H1 (cell line): ENCODE results near the gene AWAT1. TPM values are rescaled to one million over a fixed set of nuclear protein-coding genes. Genes with fewer than 3 reads are reported as not detected.

Experiments
- CTCF ChIA-PET: fragments of 300-600 bp; sonication (Branson Sonifier 250); formaldehyde crosslinking; loops from one replicate; lab custom pipeline; 2021; ENCODE audit not compliant: partially characterized antibody; lab: Charles Lee
- POLR2A ChIA-PET: fragments of 300-600 bp; sonication (Branson Sonifier 250); formaldehyde crosslinking; loops from one replicate; lab custom pipeline; 2021; ENCODE audit warnings: inconsistent platforms; ENCODE audit not compliant: partially characterized antibody; lab: Charles Lee
- DNase-seq, 2 experiments: peaks; one replicate each; pipeline versions ENCODE4 v3.0.0 to v3.0.0-alpha.2; 2010 to 2022; ENCODE audit warnings: low spot score in 2 of 2, low read depth in 1 of 2, mixed read lengths in 1 of 2
- FAIRE-seq: peaks from 2 replicates; lab custom pipeline; 2011; peaks lifted over from hg19 to GRCh38; lab: Jason Lieb, UNC
- H2AFZ ChIP-seq: 2 replicates; pipeline ENCODE4 v1.8.1; 2012; ENCODE audit warnings: low read length, inconsistent platforms
- H2AK5ac ChIP-seq: 2 replicates; pipeline ENCODE4 v1.6.1; 2013; ENCODE audit warnings: low read depth, low read length
- H2BK120ac ChIP-seq: replicated peaks from 2 replicates; pipeline ENCODE3; 2013; ENCODE audit warnings: low read depth, low read length, inconsistent platforms
- H2BK12ac ChIP-seq: 2 replicates; pipeline ENCODE4 v1.6.1; 2013; ENCODE audit warnings: low read depth, low read length
- H2BK15ac ChIP-seq: 2 replicates; pipeline ENCODE4 v1.6.1; 2013; ENCODE audit warnings: low read length
- H2BK20ac ChIP-seq: 2 replicates; pipeline ENCODE4 v1.6.1; 2013; ENCODE audit warnings: low read length
- H2BK5ac ChIP-seq: 2 replicates; pipeline ENCODE4 v1.6.1; 2013; ENCODE audit warnings: low read depth, low read length
- H3K14ac ChIP-seq: 2 replicates; pipeline ENCODE4 v1.6.1; 2013; ENCODE audit warnings: inconsistent platforms; ENCODE audit not compliant: insufficient read length
- H3K18ac ChIP-seq: 2 replicates; pipeline ENCODE4 v1.6.1; 2013; ENCODE audit warnings: low read length; ENCODE audit errors: extremely low read depth
- H3K23ac ChIP-seq: 2 replicates; pipeline ENCODE4 v1.6.1; 2013; ENCODE audit warnings: inconsistent platforms; ENCODE audit not compliant: insufficient read length
- H3K23me2 ChIP-seq: 2 replicates; pipeline ENCODE4 v1.6.1; 2013; ENCODE audit warnings: low read depth, low read length
- H3K27ac ChIP-seq: 2 replicates; pipeline ENCODE4 v1.6.1; 2011; ENCODE audit warnings: low read depth, low read length, inconsistent platforms
- H3K27me3 ChIP-seq, 4 experiments: replicated peaks in 1 of 4; 1 replicate in 1 of 4; 2 replicates in 3 of 4; pipeline versions ENCODE4 v1.6.1 to v1.8.1; 2011 to 2013; ENCODE audit warnings: low read length in 3 of 4, mild to moderate bottlenecking in 3 of 4, inconsistent platforms in 2 of 4, mixed read lengths in 2 of 4, moderate library complexity in 1 of 4; ENCODE audit not compliant: control insufficient read depth in 3 of 4, insufficient read depth in 3 of 4; ENCODE audit errors: extremely low read depth in 1 of 4
- H3K36me3 ChIP-seq, 4 experiments: 2 replicates each; pipeline versions ENCODE4 v1.6.1 to v1.8.1; 2011 to 2013; ENCODE audit warnings: mild to moderate bottlenecking in 4 of 4, low read length in 3 of 4, moderate library complexity in 2 of 4, control low read depth in 1 of 4, inconsistent platforms in 1 of 4; ENCODE audit not compliant: insufficient read depth in 4 of 4, control insufficient read depth in 2 of 4
- H3K4ac ChIP-seq: replicated peaks from 2 replicates; pipeline ENCODE3; 2013; ENCODE audit warnings: low read length, low read depth, mixed read lengths, inconsistent platforms; ENCODE audit not compliant: insufficient read length
- H3K4me1 ChIP-seq, 4 experiments: replicated peaks in 1 of 4; 1 replicate in 1 of 4; 2 replicates in 3 of 4; pipeline versions ENCODE4 v1.6.1 to v1.8.1; 2011 to 2013; ENCODE audit warnings: low read length in 3 of 4, inconsistent platforms in 2 of 4, mixed read lengths in 1 of 4; ENCODE audit not compliant: insufficient read depth in 4 of 4, control insufficient read depth in 3 of 4
- H3K4me2 ChIP-seq, 2 experiments: 2 replicates each; pipeline versions ENCODE4 v1.6.1 to v1.8.1; 2011 to 2013; ENCODE audit warnings: low read depth in 2 of 2, low read length in 2 of 2, control low read depth in 1 of 2, inconsistent platforms in 1 of 2, mild to moderate bottlenecking in 1 of 2; ENCODE audit not compliant: insufficient read depth in 1 of 2
- H3K4me3 ChIP-seq, 4 experiments: fragments of 200-600, 300-600 bp in 1 of 4; sonication (generic), shearing (Covaris generic), sonication (Bioruptor Twin) in 1 of 4; 2 replicates each; pipeline versions ENCODE4 v1.5.1 to v1.8.1; 2011 to 2016; ENCODE audit warnings: low read length in 4 of 4, low read depth in 3 of 4, control low read depth in 2 of 4, inconsistent platforms in 2 of 4, mild to moderate bottlenecking in 2 of 4, mixed read lengths in 1 of 4, moderate library complexity in 1 of 4; ENCODE audit not compliant: insufficient read depth in 2 of 4; ENCODE audit errors: extremely low read depth in 1 of 4
- H3K56ac ChIP-seq: replicated peaks from 2 replicates; pipeline ENCODE3; 2013; ENCODE audit warnings: low read depth, mild to moderate bottlenecking, mixed read lengths, low read length, inconsistent platforms; ENCODE audit not compliant: insufficient read length
- H3K79me1 ChIP-seq: 2 replicates; pipeline ENCODE4 v1.6.1; 2013; ENCODE audit warnings: low read depth, low read length, control low read depth
- H3K79me2 ChIP-seq, 2 experiments: 2 replicates each; pipeline versions ENCODE4 v1.6.1 to v1.8.1; 2012 to 2013; ENCODE audit warnings: low read length in 2 of 2, mild to moderate bottlenecking in 2 of 2, inconsistent platforms in 1 of 2; ENCODE audit not compliant: insufficient read depth in 2 of 2, control insufficient read depth in 1 of 2
- H3K9ac ChIP-seq, 4 experiments: replicated peaks in 1 of 4; 1 replicate in 1 of 4; 2 replicates in 3 of 4; pipeline versions ENCODE4 v1.6.1 to v1.8.1; 2011 to 2013; ENCODE audit warnings: low read depth in 3 of 4, low read length in 3 of 4, control low read depth in 2 of 4, mild to moderate bottlenecking in 2 of 4, moderate library complexity in 2 of 4, inconsistent platforms in 1 of 4; ENCODE audit errors: extremely low read depth in 1 of 4
- H3K9me3 ChIP-seq, 2 experiments: 2 replicates each; pipeline versions ENCODE4 v1.6.1 to v1.8.1; 2012 to 2013; ENCODE audit warnings: mild to moderate bottlenecking in 2 of 2, moderate library complexity in 2 of 2, control low read depth in 1 of 2, inconsistent platforms in 1 of 2, low read depth in 1 of 2, low read length in 1 of 2, mixed read lengths in 1 of 2; ENCODE audit not compliant: insufficient read depth in 2 of 2
- H4K20me1 ChIP-seq, 2 experiments: replicated peaks in 1 of 2; 2 replicates each; pipeline versions ENCODE3 to v1.8.1; 2011 to 2013; ENCODE audit warnings: inconsistent platforms in 2 of 2, low read length in 2 of 2, mild to moderate bottlenecking in 1 of 2; ENCODE audit not compliant: insufficient read depth in 2 of 2, control insufficient read depth in 1 of 2
- H4K5ac ChIP-seq: 2 replicates; pipeline ENCODE4 v1.6.1; 2013; ENCODE audit warnings: low read length, low read depth, mixed read lengths, inconsistent platforms; ENCODE audit not compliant: insufficient read length
- H4K8ac ChIP-seq: 2 replicates; pipeline ENCODE4 v1.8.0; 2013; ENCODE audit warnings: mild to moderate bottlenecking, moderate library complexity, low read length, inconsistent platforms; ENCODE audit not compliant: insufficient read depth; ENCODE audit errors: extremely low read depth
- H4K91ac ChIP-seq: replicated peaks from 2 replicates; pipeline ENCODE3; 2013; ENCODE audit warnings: low read length, mixed read lengths, inconsistent platforms; ENCODE audit not compliant: insufficient read length
- ASH2L ChIP-seq: fragments of 200-600, 300-600 bp; sonication (generic); IDR thresholded peaks from one replicate; pipeline ENCODE4 v1.7.1; 2017; ENCODE audit warnings: low read length
- BRCA1 ChIP-seq: IDR thresholded peaks from 2 replicates; pipeline ENCODE4 v1.6.1; 2012; ENCODE audit warnings: low read depth, low read length, improper control_type of control experiment
- CHD1 ChIP-seq: IDR thresholded peaks from 2 replicates; pipeline ENCODE4 v1.6.1; 2012; ENCODE audit warnings: low read depth, low read length, improper control_type of control experiment
- CREB1 ChIP-seq: IDR thresholded peaks from 2 replicates; pipeline ENCODE4 v1.6.1; 2012; ENCODE audit warnings: inconsistent platforms
- FOSL1 ChIP-seq: IDR thresholded peaks from 2 replicates; pipeline ENCODE4 v1.6.1; 2011; ENCODE audit warnings: mild to moderate bottlenecking, low read depth, low read length, moderate library complexity; ENCODE audit not compliant: insufficient read depth
- RAD21 ChIP-seq, 2 experiments: IDR thresholded peaks in 1 of 2; conservative IDR thresholded peaks in 1 of 2; 2 replicates each; pipeline ENCODE4 v1.6.1; 2011; ENCODE audit warnings: low read depth in 2 of 2, low read length in 2 of 2, improper control_type of control experiment in 1 of 2, inconsistent platforms in 1 of 2, mild to moderate bottlenecking in 1 of 2, moderate library complexity in 1 of 2
- WGBS, 2 experiments: shearing (Covaris generic) in 1 of 2; methylation state at CpG; one replicate each; pipeline versions ENCODE4 v1.1.6 to v1.1.7; 2013 to 2015; ENCODE audit warnings: low lambda C conversion rate in 2 of 2, mixed read lengths in 2 of 2, inconsistent platforms in 1 of 2, low coverage in 1 of 2, missing lambda C conversion rate in 1 of 2; ENCODE audit not compliant: insufficient replicate concordance in 2 of 2, insufficient coverage in 1 of 2, insufficient read length in 1 of 2; ENCODE audit errors: extremely low coverage in 1 of 2, missing lambda C conversion rate in 1 of 2; 5-methylcytosine and 5-hydroxymethylcytosine counted together
- polyA plus RNA-seq, 7 experiments: library from polyadenylated mRNA; depleted of rRNA in 3 of 7; stranded (reverse) in 5 of 7; unstranded in 2 of 7; fragments of >200 nt in 5 of 7; fragments of 200-250 nt in 2 of 7; gene quantifications; 1 replicate in 5 of 7; 2 replicates in 1 of 7; 4 replicates in 1 of 7; pipeline versions ENCODE4 v1.2.1 to v1.2.3, GENCODE V29; 2011 to 2013; ENCODE audit warnings: missing spikeins in 2 of 7, mixed read lengths in 2 of 7
- total RNA-seq: library from RNA; stranded (reverse); fragmentation: NEBNext Ultra II Directional; extraction: Animal tissue kit (Norgen Biotek cat#: 25700); gene quantifications from 2 replicates; pipeline ENCODE4 v1.2.1, GENCODE V29; 2021

AWAT1 gene
- total and polyA plus RNA-seq, 2 of the 8 experiments (the other 6 are each of a cell fraction or from before 2014, with no cell fraction given), result not detected

DNA sequence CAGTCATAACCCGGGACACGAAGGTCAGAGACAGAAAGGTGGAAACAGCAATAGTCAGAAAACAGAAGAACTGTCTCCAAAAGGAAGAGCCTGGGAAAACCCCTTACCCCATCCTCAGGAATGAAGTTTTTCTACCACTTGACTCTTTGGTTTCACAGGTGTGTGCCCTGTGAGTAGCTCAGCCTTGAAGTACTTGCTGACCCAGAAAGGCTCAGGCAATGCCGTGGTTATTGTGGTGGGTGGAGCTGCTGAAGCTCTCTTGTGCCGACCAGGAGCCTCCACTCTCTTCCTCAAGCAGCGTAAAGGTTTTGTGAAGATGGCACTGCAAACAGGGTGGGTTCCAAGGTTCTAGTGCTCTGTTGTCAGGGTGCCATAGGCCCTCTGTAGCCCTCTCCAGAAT, 32.7 kb upstream of the AWAT1 start:
- no peaks in the 10 kb centered on the region for H3K79me2 ChIP-seq
- H4K5ac ChIP-seq, result no peak overlapping the region
- 96% methylated on average over 5 of the region's 5 CpGs; no CpG with 5 or more reads in 1 of the 2 experiments for WGBS, 2 experiments
- H3K4me2 ChIP-seq, result no peak overlapping the region
- H3K27me3 ChIP-seq, result no peaks in the 10 kb centered on the region
- no peaks in the 10 kb centered on the region for H3K9me3 ChIP-seq
- no peak overlapping the region for H2AK5ac ChIP-seq
- DNase-seq (no peak), FAIRE-seq (no peak)
- ChIA-PET POLR2A (no interaction called here), CTCF (no interaction called here)
- H4K91ac ChIP-seq, result no peak overlapping the region
- no peaks in the 10 kb centered on the region for H3K23me2 ChIP-seq
- H3K79me1 ChIP-seq, result no peaks in the 10 kb centered on the region
- no peak overlapping the region for H2BK20ac ChIP-seq
- H3K56ac ChIP-seq, result no peak overlapping the region
- no peaks in the 10 kb centered on the region for H3K4me1 ChIP-seq
- H3K4me3 ChIP-seq, result no peak overlapping the region
- no peak overlapping the region for H3K9ac ChIP-seq
- H3K27ac ChIP-seq, result no peak overlapping the region
- H3K4ac ChIP-seq, result no peak overlapping the region
- H3K23ac ChIP-seq, result no peak overlapping the region
- no peak overlapping the region for H3K18ac ChIP-seq
- no peak overlapping the region for H4K8ac ChIP-seq
- H2BK120ac ChIP-seq, result no peak overlapping the region
- no peak overlapping the region for H2BK5ac ChIP-seq
- H2BK12ac ChIP-seq, result no peak overlapping the region
- H2AFZ ChIP-seq, result no peak overlapping the region
- H4K20me1 ChIP-seq, result no peaks in the 10 kb centered on the region
- no peak overlapping the region for H3K14ac ChIP-seq
- H2BK15ac ChIP-seq, result no peak overlapping the region
- H3K36me3 ChIP-seq, result no peaks in the 10 kb centered on the region
- TF ChIP-seq ASH2L (no peak), CREB1 (no peak), FOSL1 (no peak), CHD1 (no peak), BRCA1 (no peak), RAD21 (IDR thresholded peaks at IDR 0.05 in 1 of 2, conservative IDR thresholded peaks at IDR 0.05 in 1 of 2; ENCODE audit: low read depth in 2 of 2, low read length in 2 of 2) (no peak)
